ENCODE measurements around the gene EEF1A2.

Gene EEF1A2

GRCh38 chr20:63449796-63450730 is 48.8 kb downstream of the EEF1A2 start:
- no peak for DNase-seq (ENCODE audit: low read depth)

- no peak for DNase-seq (ENCODE audit: low read depth)
Observed at GRCh38 chr20:63449025-63449424, 49.9 kb downstream of the EEF1A2 start.

GRCh38 chr20:63448031-63448430 is 50.9 kb downstream of the EEF1A2 start:
- DNase-seq (ENCODE audit: low read depth): no peak

DNA sequence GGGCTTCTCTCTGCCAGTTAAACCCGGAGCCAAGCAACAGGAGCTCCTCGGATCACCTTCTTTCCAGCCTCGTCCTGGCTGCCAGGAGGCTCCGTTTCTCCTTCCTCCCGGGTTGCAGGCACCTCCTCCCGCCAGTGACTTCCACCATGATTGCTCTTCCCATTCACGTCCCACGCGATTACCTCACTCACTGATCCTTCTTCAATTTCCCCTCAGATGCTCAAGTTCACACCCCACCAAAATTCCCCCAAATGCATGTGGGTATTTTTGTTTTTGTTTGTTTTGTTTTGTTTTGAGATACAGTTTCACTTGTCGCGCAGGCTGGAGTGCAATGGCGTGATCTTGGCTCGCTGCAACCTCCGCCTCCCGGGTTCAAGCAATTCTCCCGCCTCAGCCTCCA is 51.6 kb downstream of the EEF1A2 start:
- DNase-seq (ENCODE audit: low read depth): no peak

DNA sequence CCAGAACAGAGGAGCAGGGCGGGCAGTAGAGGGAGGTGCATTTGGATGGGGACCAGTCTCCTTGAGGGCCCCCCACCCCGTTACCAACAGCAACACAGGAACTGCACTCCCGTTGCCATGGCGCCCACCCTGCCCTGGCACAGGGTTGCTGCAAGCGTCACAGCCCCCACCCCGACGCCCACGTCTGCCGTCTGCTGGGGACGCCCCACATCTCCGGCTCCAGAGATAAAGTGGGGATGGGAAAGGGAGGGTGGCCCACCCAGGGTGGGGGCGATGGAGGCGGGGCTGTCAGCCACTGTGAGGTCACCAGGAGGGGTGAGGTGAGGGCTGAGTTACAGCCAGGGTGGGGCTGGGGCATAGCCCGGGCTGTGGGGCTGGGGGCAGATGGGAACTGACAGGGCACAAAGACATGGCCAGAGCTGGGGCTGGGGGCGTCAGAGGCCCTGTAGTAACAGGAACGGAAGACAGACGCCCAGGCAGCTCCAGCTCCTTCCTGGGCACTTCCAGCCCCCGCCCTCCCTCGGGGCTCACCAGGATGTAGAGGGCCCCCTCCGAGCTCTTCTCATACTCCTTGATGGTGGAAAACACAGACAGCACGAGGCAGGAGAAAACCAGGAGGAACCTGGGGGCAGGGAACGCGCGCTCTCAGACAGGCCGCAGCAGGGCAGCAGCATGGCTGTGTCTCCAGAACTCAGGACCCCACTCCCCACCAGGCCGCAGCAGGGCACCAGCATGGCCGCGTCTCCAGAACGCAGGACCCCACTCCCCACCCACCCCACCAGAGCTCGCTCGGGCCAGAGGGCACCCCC is 52.5 kb downstream of the EEF1A2 start:
- DNase-seq (ENCODE audit: low read depth): no peak

- DNase-seq (ENCODE audit: low read depth): no peak
Observed at GRCh38 chr20:63445075-63445734, 53.7 kb downstream of the EEF1A2 start.

DNA sequence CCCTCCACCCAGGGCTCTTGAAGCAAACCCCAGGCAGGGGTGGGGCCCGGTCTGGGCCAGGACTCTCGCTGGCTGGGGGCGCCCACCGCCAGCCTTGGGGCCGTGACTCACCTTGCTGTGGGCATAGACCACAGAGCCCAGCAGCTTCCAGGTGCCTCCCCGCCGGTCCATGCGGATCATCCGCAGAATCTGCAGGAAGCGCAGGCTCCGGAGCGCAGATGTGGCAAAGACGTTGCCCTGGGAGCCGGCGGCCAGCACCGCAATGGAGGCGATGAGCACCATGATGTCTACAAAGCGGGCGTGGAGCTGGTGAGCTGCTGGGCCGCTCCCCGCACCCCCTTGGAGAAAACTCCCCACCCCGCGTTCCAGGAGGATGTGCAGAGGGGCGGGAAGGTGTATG is 54.3 kb downstream of the EEF1A2 start:
- DNase-seq (ENCODE audit: low read depth): no peak

- no peak for DNase-seq (ENCODE audit: low read depth)
Observed at GRCh38 chr20:63443606-63444395, 55.1 kb downstream of the EEF1A2 start.

GRCh38 chr20:63442100-63442493 is 56.8 kb downstream of the EEF1A2 start:
- peak; percentile 19 for DNase-seq (ENCODE audit: low read depth)

- DNase-seq (ENCODE audit: low read depth): no peak
Observed at GRCh38 chr20:63441136-63442099, 57.5 kb downstream of the EEF1A2 start.

GRCh38 chr20:63440366-63440955 is 58.4 kb downstream of the EEF1A2 start:
- no peak for DNase-seq (ENCODE audit: low read depth)

DNA sequence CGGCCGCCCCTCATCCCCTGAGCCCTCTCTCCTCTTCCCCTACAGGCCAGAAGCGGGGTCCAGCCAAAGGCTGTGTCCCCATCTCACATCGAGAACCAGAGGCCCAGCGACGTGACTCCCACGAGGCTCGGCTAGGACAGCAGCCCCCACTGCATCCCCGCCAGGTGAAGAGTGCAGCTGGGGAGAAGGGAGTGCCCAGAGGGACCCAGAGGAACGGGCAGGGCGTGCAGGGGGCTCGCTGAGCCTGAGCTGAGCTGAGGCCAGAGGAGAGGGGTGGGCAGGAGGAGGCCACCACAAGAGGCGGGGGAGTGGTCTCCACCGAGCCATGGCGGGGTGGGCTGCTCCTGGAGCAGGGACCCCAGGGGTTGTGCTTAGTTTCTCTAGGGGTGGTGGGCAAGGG is 59.0 kb downstream of the EEF1A2 start:
- DNase-seq (ENCODE audit: low read depth): no peak

DNA sequence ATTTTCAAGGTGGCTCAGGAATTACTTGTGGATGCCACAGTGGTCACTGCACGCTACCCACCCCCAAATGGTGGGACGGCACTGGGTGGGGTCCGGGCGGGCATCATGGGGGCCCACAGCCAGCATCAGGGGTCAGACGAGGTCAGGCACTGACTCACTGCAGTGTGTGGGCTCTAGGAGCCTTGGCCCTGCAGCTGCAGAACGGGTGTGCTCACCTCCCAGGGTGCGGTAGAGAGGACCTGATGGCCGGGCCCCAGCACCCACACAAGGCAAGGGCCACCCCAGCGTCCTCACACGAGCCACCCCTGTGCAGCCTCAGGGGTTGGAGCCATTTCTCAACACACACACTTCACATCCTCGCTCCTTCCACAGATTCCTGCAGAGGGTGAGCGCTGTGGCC is 60.8 kb downstream of the EEF1A2 start:
- DNase-seq (ENCODE audit: low read depth): no peak

All from T-helper 22 cell (primary cell).